Right renal pelvis (tissue), 4 donors: Measurements from ENCODE around the gene TRIM77. TPM values are rescaled to one million over a fixed set of nuclear protein-coding genes. Genes with fewer than 3 reads are reported as not detected.
"Not testable (repeated sequence)": the region's sequence is repeated elsewhere in the genome, so short reads cannot be mapped to it uniquely, and the experiment has no call there.

ENCODE experiments used
- DNase-seq, 4 donors: peaks; one replicate each; pipeline ENCODE4 v3.0.0-alpha.2; 2013; ENCODE audit warnings: low read depth in 4 of 4, low spot score in 3 of 4, missing footprints in 1 of 4
- polyA plus RNA-seq, 4 donors: library from polyadenylated mRNA; unstranded; fragments of 120-200 nt; gene quantifications; one replicate each; pipeline ENCODE4 v1.2.1, GENCODE V29; 2013; ENCODE audit not compliant: insufficient read length in 4 of 4

The TRIM77 gene
- not detected for polyA plus RNA-seq

- not testable (repeated sequence) for DNase-seq
Observed at GRCh38 chr11:89709999-89710398, at the start of gene TRIM77. Gene TRIM77, plus strand, starts transcription at chr11:89710299. Its CDS starts 0 bp downstream, at chr11:89710299.

DNA sequence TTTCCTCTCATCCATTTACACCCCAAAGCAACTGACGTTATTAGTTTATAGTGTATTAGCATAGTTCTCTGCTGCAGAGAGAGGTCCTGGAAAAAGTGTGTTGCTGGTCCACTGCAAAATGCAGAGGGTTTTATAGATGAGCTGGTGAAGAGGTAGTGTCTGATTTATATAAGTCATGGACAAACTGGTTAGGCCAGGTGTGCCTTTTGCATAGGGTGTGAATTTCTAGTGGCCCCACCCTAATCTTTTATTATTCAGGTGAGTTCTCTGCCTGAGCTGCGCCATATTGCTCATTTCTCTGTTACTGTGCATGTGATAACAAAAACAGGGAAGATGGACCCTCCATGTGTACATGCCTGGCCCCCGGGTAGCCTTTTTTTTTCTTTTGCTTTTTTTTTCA lies 43.1 kb upstream of the TRIM77 start:
- DNase-seq = no peak

GRCh38 chr11:89668158-89668557 lies 41.9 kb upstream of the TRIM77 start:
- not testable (repeated sequence) for DNase-seq

- DNase-seq = not testable (repeated sequence)
Observed at GRCh38 chr11:89669586-89669985, 40.5 kb upstream of the TRIM77 start.

- not testable (repeated sequence) for DNase-seq
Observed at GRCh38 chr11:89669993-89670669, 40.0 kb upstream of the TRIM77 start.

DNA sequence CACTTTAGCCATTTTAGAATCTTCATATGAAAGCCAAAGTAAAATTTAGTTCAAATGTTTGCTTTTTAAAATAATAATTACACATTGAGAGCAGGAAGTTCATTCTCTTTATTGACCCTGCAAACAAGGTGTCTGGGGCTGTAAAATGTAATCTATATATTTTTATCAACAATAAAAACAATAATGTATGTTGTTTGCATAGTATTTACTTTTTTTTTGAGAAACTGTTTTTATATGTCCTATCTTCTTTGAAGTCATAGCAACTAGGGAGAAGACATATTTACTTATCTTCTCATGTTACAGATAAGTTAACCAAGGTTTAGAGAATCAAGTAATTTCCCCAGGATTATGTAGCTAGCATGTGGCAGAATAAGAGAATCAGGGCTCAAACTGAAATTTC lies 37.6 kb upstream of the TRIM77 start:
- not testable (repeated sequence) for DNase-seq

DNA sequence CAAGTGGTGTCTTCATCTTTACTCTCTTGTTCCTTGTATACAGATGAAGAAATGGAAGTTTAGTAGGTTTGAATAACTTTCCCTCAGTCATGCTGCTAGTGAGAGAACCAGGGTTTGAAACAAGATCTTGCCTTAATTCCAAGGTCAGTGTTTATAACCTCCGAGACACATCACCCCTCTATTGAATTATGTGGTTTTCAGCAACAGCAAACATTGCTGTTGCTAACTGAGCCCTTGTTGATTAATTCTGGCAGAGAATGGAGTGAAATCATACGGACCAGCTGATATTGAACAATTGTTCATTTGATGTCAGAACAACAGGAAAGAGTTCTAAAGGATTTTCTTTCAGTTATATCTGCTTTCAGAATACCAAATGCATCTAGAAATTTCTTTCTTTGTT lies 36.7 kb upstream of the TRIM77 start:
- not testable (repeated sequence) for DNase-seq

- DNase-seq = not testable (repeated sequence)
Observed at GRCh38 chr11:89675383-89675782, 34.7 kb upstream of the TRIM77 start.

DNA sequence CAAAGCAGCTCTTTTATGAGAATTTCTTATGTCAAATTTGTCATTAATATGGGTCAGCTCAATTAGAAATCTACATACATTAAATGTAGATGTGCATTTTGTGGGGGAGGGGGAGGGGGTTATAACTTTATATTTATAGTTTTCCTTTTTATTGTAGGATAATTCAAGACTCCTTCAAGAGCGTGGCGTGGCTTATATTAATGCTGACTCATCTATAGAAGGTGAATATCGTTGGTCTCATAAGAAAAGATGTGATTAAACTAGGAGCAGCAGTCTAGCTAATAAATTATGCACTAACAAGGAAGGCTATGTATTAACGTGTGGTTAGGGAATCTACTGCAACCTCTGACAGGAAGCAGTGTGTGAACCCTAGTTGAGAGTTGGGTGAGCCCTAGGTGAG lies 34.2 kb upstream of the TRIM77 start:
- DNase-seq = not testable (repeated sequence)

- DNase-seq = not testable (repeated sequence)
Observed at GRCh38 chr11:89707080-89707479, 3.0 kb upstream of the TRIM77 start.

- not testable (repeated sequence) for DNase-seq
Observed at GRCh38 chr11:89724866-89725498, 14.9 kb downstream of the TRIM77 start.

DNA sequence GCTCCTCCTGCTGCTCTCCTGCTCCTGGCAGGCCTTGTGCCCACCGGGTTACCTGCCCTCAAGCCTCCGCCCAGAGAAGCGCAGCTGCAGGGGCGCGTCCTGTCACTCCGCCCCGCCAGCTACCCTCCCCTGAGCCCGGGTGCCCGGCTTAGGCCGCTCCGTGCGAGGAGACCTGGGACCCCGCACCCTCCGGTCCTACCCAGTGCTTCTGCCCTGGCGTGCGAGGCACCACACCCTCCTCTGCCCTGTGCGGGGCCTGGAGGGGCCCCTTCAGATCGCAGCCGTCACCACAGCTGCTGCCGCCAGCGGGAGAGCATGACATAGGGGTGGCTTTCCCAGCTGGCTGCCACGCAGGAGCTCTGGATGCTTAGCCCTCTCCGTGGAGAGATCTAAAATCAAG lies 20.1 kb downstream of the TRIM77 start:
- DNase-seq = not testable (repeated sequence)

DNA sequence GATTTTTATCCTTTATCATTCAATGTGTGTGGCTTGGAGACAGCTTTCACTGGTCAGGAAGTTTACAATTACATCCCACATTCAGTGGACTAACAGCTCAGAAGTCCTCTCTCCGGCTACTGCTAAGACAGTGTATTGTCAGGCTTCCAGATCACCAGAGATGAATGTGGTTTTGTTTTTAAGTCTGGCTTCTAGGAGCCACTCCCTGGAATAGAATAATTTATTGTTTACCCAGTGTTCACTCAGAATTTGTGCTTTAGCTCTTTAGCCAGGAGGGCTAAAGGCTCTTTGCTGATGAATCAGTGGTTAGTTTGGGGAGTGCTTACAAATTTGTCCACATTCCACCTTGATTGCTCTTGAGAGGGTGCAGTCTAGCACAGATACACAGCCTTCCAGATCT lies 26.5 kb downstream of the TRIM77 start:
- DNase-seq = no peak

- DNase-seq = no peak
Observed at GRCh38 chr11:89737116-89737515, 27.0 kb downstream of the TRIM77 start.

- not testable (repeated sequence) for DNase-seq
Observed at GRCh38 chr11:89741406-89741805, 31.3 kb downstream of the TRIM77 start.

DNA sequence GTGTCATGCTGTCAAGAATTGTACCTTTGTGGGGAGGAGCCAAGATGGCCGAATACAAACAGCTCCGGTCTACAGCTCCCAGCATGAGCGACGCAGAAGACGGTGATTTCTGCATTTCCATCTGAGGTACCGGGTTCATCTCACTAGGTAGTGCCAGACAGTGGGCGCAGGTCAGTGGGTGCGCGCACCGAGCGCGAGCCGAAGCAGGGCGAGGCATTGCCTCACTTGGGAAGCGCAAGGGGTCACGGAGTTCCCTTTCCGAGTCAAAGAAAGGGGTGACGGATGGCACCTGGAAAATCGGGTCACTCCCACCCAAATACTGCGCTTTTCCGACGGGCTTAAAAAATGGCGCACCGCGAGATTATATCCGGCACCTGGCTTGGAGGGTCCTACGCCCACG lies 34.1 kb downstream of the TRIM77 start:
- DNase-seq = not testable (repeated sequence)

GRCh38 chr11:89750822-89751221 lies 40.7 kb downstream of the TRIM77 start:
- DNase-seq = not testable (repeated sequence)

Other genes with a start within 250 kb of the TRIM77 start
- 10 to 100 TPM; 44.6 to 59.2 (median 52.6) TPM for gene NOX4, start 218.9 kb upstream of the TRIM77 start, polyA plus RNA-seq
- gene TRIM49, start 98.3 kb downstream of the TRIM77 start, polyA plus RNA-seq = not detected
- under 1 TPM in 1 of 4 donors, not detected in 3; 0.05 TPM for gene TRIM64B, start 168.2 kb downstream of the TRIM77 start, polyA plus RNA-seq
- gene TRIM49D1, start 211.9 kb downstream of the TRIM77 start, polyA plus RNA-seq = not detected
- not detected for gene TRIM49D2, start 213.8 kb downstream of the TRIM77 start, polyA plus RNA-seq